SK-N-SH treated with all-trans-retinoic acid at 6 μM for 48 hours (cell line): Measurements from ENCODE around the gene ZAP70.

Experiments
- PPARA ChIP-seq: fragments of 250-450 bp; sonication (Bioruptor Pico); IDR thresholded peaks from 2 replicates; pipeline ENCODE4 v1.5.0; 2020; ENCODE audit warnings: mild to moderate bottlenecking, borderline replicate concordance
- RARB ChIP-seq: fragments of 250-450 bp; sonication (Bioruptor Pico); IDR thresholded peaks from 2 replicates; pipeline ENCODE4 v1.8.0; 2021; ENCODE audit warnings: mild to moderate bottlenecking, moderate library complexity
- ZFP30 ChIP-seq: fragments of 450-650 bp; formaldehyde crosslinking; IDR thresholded peaks from 2 replicates; pipeline ENCODE4 v1.5.0; 2022; ENCODE audit warnings: mild to moderate bottlenecking, moderate library complexity
- TF ChIP-seq, protein P1 (sequence below): fragments of 250-450 bp; sonication (Bioruptor Pico); IDR thresholded peaks from 2 replicates; pipeline ENCODE4 v1.5.0; 2020; ENCODE audit warnings: mild to moderate bottlenecking, moderate library complexity

DNA sequence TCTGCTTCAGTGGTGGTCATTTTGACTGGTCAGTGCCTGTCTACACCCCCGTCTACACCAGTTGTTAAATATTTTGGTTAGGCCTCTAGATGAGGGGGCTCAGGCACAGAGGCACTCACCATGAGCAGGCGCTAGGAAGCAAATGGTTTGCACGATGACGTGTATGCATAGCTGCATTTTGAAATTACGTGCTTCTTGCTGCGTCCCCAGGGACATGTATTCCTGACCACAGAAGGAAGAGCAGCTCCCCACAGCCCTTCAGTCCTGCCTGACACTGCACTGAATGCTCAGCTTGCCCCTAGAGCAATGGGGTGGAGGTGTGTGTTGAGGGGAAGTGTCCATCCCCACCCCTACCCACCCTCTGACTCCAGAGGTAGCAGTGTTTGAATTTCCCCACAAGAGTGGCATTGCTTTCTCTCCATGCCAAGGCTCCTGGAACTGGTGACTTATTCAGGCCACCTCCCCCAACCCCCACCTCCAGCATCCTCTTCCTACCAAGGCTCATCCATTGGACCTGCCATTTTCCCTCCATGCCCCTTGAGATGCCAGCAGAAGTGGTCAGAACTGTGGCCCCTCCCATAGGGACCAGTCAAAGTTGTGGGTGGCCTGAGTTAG is 11.4 kb upstream of the ZAP70 start:
- no peak for TF ChIP-seq PPARA (CRISPR knock-in tag)
- TF ChIP-seq ZFP30, result no peak
- no peak for TF ChIP-seq RARB (CRISPR knock-in tag)
- TF ChIP-seq, protein P1, sequence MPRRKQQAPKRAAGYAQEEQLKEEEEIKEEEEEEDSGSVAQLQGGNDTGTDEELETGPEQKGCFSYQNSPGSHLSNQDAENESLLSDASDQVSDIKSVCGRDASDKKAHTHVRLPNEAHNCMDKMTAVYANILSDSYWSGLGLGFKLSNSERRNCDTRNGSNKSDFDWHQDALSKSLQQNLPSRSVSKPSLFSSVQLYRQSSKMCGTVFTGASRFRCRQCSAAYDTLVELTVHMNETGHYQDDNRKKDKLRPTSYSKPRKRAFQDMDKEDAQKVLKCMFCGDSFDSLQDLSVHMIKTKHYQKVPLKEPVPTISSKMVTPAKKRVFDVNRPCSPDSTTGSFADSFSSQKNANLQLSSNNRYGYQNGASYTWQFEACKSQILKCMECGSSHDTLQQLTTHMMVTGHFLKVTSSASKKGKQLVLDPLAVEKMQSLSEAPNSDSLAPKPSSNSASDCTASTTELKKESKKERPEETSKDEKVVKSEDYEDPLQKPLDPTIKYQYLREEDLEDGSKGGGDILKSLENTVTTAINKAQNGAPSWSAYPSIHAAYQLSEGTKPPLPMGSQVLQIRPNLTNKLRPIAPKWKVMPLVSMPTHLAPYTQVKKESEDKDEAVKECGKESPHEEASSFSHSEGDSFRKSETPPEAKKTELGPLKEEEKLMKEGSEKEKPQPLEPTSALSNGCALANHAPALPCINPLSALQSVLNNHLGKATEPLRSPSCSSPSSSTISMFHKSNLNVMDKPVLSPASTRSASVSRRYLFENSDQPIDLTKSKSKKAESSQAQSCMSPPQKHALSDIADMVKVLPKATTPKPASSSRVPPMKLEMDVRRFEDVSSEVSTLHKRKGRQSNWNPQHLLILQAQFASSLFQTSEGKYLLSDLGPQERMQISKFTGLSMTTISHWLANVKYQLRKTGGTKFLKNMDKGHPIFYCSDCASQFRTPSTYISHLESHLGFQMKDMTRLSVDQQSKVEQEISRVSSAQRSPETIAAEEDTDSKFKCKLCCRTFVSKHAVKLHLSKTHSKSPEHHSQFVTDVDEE (CRISPR knock-in tag), result no peak
